ENCODE data around the gene DDX3X.

The DDX3X gene

DNA sequence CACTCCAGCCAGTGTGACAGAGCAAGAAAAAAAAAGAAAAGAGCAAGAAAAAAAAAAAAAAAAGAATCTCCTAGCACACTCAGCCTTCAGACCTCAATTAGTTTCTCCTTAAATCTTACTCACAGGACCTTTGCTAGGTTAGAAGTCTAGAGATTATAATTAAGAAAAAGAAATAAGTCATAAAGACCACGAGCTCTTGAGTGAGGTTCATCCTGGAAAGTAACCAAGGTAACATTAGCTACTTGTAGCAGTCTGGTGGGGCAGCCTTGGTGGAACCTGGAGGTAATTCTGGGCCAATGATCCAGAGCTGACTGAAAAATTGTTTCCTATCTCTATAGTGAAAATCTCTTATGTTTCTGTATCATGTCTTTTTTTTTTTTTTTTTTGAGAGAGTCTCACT is 21.2 kb upstream of the DDX3X start:
- TF ChIP-seq RAD21 (IDR thresholded peaks at IDR 0.05; ENCODE audit: low read depth) (no peak), FOXM1 (IDR thresholded peaks at IDR 0.05; ENCODE audit: borderline replicate concordance, low read depth) (no peak), TEAD4 (IDR thresholded peaks at IDR 0.05) (no peak), ZBTB7A (IDR thresholded peaks at IDR 0.05; ENCODE audit: low read depth) (no peak), TAF1 (IDR thresholded peaks at IDR 0.05; ENCODE audit: low read depth) (no peak), NFIC (IDR thresholded peaks at IDR 0.05) (no peak), YY1 (IDR thresholded peaks at IDR 0.05; ENCODE audit: low read depth) (no peak), CEBPB (IDR thresholded peaks at IDR 0.05) (no peak), EGR1 (IDR thresholded peaks at IDR 0.05) (no peak)
- TF ChIP-seq, protein P1, sequence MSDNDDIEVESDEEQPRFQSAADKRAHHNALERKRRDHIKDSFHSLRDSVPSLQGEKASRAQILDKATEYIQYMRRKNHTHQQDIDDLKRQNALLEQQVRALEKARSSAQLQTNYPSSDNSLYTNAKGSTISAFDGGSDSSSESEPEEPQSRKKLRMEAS (IDR thresholded peaks at IDR 0.05), result no peak
- TF ChIP-seq, protein P2, sequence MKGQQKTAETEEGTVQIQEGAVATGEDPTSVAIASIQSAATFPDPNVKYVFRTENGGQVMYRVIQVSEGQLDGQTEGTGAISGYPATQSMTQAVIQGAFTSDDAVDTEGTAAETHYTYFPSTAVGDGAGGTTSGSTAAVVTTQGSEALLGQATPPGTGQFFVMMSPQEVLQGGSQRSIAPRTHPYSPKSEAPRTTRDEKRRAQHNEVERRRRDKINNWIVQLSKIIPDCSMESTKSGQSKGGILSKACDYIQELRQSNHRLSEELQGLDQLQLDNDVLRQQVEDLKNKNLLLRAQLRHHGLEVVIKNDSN (IDR thresholded peaks at IDR 0.05), result no peak
- TF ChIP-seq, protein P3, sequence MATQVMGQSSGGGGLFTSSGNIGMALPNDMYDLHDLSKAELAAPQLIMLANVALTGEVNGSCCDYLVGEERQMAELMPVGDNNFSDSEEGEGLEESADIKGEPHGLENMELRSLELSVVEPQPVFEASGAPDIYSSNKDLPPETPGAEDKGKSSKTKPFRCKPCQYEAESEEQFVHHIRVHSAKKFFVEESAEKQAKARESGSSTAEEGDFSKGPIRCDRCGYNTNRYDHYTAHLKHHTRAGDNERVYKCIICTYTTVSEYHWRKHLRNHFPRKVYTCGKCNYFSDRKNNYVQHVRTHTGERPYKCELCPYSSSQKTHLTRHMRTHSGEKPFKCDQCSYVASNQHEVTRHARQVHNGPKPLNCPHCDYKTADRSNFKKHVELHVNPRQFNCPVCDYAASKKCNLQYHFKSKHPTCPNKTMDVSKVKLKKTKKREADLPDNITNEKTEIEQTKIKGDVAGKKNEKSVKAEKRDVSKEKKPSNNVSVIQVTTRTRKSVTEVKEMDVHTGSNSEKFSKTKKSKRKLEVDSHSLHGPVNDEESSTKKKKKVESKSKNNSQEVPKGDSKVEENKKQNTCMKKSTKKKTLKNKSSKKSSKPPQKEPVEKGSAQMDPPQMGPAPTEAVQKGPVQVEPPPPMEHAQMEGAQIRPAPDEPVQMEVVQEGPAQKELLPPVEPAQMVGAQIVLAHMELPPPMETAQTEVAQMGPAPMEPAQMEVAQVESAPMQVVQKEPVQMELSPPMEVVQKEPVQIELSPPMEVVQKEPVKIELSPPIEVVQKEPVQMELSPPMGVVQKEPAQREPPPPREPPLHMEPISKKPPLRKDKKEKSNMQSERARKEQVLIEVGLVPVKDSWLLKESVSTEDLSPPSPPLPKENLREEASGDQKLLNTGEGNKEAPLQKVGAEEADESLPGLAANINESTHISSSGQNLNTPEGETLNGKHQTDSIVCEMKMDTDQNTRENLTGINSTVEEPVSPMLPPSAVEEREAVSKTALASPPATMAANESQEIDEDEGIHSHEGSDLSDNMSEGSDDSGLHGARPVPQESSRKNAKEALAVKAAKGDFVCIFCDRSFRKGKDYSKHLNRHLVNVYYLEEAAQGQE (IDR thresholded peaks at IDR 0.05; ENCODE audit: low read depth), result no peak

DNA sequence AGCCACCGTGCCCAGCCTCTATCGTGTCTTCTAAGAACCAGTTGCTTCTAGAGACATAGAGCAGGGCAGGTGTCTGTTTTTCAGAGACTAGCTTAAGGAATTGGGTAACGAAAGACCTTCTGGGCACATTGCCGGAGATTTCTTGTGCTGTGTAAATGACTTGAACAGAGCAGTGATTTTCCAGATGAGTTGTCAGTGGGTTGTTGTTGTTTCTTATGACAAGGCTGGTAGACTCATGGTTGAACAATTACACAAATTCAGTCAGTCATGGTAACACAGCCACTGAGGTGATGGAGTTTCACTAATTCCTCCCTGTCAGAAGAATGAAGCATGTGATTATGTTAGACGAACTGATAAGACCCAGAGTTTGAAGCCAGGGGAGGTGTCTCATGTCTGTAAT is 20.5 kb upstream of the DDX3X start:
- TF ChIP-seq FOXM1 (IDR thresholded peaks at IDR 0.05; ENCODE audit: borderline replicate concordance, low read depth), result no peak
- no peak for TF ChIP-seq TAF1 (IDR thresholded peaks at IDR 0.05; ENCODE audit: low read depth)
- TF ChIP-seq, protein P2 (IDR thresholded peaks at IDR 0.05), result no peak
- TF ChIP-seq RAD21 (IDR thresholded peaks at IDR 0.05; ENCODE audit: low read depth), result no peak
- no peak for TF ChIP-seq TEAD4 (IDR thresholded peaks at IDR 0.05)

DNA sequence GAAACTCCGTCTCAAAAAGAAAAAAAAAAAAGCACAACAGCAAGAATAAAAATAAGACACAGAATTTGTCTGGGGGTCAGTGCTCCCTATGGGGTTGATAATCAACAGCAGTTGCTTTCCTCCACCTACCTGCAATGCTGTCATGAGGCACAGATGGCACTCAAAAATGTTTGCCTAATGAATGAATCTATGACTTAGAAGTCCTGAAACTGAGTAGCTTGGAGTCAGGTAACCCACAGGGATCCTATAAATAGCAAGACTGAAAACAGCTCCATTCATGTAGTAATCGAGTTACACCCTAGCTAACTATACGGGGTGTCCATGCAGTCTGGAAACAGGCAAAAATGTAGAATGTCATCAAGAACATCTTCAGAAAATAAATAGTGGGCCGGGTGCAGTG is 19.8 kb upstream of the DDX3X start:
- TF ChIP-seq EP300 (IDR thresholded peaks at IDR 0.05; ENCODE audit: borderline replicate concordance) (no peak), TCF12 (IDR thresholded peaks at IDR 0.05; ENCODE audit: low read depth) (no peak), CREB1 (IDR thresholded peaks at IDR 0.05; ENCODE audit: low read depth) (no peak), CEBPB (IDR thresholded peaks at IDR 0.05) (no peak), TEAD4 (IDR thresholded peaks at IDR 0.05) (no peak), YY1 (IDR thresholded peaks at IDR 0.05; ENCODE audit: low read depth) (no peak), EGR1 (IDR thresholded peaks at IDR 0.05) (no peak), RAD21 (IDR thresholded peaks at IDR 0.05; ENCODE audit: low read depth) (no peak), NFIC (IDR thresholded peaks at IDR 0.05) (no peak), FOXM1 (IDR thresholded peaks at IDR 0.05; ENCODE audit: borderline replicate concordance, low read depth) (no peak), ZBTB7A (IDR thresholded peaks at IDR 0.05; ENCODE audit: low read depth) (no peak), TAF1 (IDR thresholded peaks at IDR 0.05; ENCODE audit: low read depth) (no peak)
- TF ChIP-seq, protein P2 (IDR thresholded peaks at IDR 0.05), result no peak
- TF ChIP-seq, protein P1 (IDR thresholded peaks at IDR 0.05), result no peak
- TF ChIP-seq, protein P3 (IDR thresholded peaks at IDR 0.05; ENCODE audit: low read depth), result no peak

DNA sequence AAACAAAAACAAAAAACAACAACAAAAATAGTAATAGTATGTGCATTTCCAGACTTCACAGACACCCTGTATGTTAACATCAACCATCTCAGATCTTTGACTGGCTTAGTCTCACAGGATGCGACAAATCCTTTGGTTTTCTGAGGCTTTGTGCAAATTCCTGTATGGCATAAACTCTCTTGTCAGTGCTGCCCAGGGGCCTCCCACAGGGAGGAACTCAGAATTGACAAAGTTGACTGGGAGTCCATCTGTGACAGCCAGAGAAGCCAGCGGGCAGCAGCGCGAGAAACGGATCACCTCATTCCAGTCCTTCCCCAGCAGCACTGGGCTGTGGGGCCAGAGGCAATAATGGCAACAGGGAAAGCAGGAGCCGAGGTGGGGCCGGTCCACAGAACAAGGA is 19.1 kb upstream of the DDX3X start:
- TF ChIP-seq TAF1 (IDR thresholded peaks at IDR 0.05; ENCODE audit: low read depth) (no peak), FOXM1 (IDR thresholded peaks at IDR 0.05; ENCODE audit: borderline replicate concordance, low read depth) (no peak), YY1 (IDR thresholded peaks at IDR 0.05; ENCODE audit: low read depth) (no peak)

DNA sequence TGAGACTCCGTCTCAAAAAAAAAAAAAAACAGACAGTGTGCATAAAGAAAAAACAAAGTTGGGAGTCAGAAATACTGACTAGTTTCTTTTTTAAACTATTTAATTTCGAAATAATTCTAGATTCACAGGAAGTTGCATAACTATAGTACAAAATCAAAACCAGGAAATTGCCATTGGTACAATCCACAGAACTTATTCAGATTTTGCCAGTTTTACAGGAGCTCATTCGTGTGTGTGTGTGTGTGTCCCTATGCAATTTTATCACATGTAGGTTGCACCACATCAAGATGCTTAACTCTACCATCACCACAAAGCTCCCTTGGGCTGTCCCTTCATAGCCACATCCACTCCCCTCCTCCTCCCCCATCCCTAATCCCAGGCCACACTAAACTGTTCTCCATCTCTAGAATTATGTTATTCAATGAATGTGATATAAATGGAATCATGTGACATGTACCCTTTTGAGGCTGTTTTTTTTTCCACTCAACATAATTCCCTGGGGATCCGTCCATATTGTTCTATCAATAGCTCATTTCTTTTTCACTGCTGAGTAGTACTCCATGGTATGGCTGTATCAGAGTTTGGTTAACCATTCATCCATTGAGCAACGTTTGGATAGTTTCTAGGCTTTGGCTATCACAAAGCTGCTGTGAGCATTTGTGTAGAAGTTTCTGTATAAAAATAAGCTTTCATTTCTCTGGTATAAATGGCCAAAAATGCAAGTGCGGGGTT is 16.3 kb upstream of the DDX3X start:
- no peak for TF ChIP-seq ZBTB7A (IDR thresholded peaks at IDR 0.05; ENCODE audit: low read depth)

DNA sequence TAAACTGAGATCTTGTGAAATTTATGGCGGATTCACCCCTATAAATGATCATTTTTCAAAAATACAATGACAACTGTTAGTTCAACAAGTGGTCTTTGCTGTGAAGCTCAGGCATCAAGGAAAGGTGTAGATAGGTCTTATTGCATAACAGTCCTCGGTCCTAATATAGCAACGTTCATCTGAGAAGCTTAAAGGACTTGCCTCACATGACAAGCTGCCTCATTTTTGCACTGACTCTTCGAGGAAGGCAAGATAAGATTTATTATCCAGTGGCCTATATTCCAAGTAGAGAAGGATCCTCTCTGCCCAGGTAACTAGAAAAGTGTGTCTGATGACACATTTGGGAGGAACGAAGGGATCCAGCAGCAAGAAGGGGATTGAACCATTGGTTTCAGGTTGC is 13.6 kb upstream of the DDX3X start:
- TF ChIP-seq TEAD4 (IDR thresholded peaks at IDR 0.05), result no peak
- TF ChIP-seq, protein P1 (IDR thresholded peaks at IDR 0.05), result no peak
- TF ChIP-seq YY1 (IDR thresholded peaks at IDR 0.05; ENCODE audit: low read depth), result no peak
- TF ChIP-seq ZBTB7A (IDR thresholded peaks at IDR 0.05; ENCODE audit: low read depth), result no peak
- TF ChIP-seq RAD21 (IDR thresholded peaks at IDR 0.05; ENCODE audit: low read depth), result no peak
- TF ChIP-seq, protein P3 (IDR thresholded peaks at IDR 0.05; ENCODE audit: low read depth), result no peak
- no peak for TF ChIP-seq CEBPB (IDR thresholded peaks at IDR 0.05)
- TF ChIP-seq, protein P2 (IDR thresholded peaks at IDR 0.05), result no peak
- no peak for TF ChIP-seq TCF12 (IDR thresholded peaks at IDR 0.05; ENCODE audit: low read depth)
- no peak for TF ChIP-seq TAF1 (IDR thresholded peaks at IDR 0.05; ENCODE audit: low read depth)
- no peak for TF ChIP-seq NFIC (IDR thresholded peaks at IDR 0.05)
- no peak for TF ChIP-seq EP300 (IDR thresholded peaks at IDR 0.05; ENCODE audit: borderline replicate concordance)
- no peak for TF ChIP-seq CREB1 (IDR thresholded peaks at IDR 0.05; ENCODE audit: low read depth)
- no peak for TF ChIP-seq FOXM1 (IDR thresholded peaks at IDR 0.05; ENCODE audit: borderline replicate concordance, low read depth)
- no peak for TF ChIP-seq EGR1 (IDR thresholded peaks at IDR 0.05)

All from Ishikawa (cell line).